RKO (cell line): ENCODE results near the gene KCNQ1.

Experiments used
- DNase-seq: peaks from one replicate; pipeline ENCODE4 v3.0.0-alpha.2; 2016; ENCODE audit warnings: low spot score

The KCNQ1 gene

DNA sequence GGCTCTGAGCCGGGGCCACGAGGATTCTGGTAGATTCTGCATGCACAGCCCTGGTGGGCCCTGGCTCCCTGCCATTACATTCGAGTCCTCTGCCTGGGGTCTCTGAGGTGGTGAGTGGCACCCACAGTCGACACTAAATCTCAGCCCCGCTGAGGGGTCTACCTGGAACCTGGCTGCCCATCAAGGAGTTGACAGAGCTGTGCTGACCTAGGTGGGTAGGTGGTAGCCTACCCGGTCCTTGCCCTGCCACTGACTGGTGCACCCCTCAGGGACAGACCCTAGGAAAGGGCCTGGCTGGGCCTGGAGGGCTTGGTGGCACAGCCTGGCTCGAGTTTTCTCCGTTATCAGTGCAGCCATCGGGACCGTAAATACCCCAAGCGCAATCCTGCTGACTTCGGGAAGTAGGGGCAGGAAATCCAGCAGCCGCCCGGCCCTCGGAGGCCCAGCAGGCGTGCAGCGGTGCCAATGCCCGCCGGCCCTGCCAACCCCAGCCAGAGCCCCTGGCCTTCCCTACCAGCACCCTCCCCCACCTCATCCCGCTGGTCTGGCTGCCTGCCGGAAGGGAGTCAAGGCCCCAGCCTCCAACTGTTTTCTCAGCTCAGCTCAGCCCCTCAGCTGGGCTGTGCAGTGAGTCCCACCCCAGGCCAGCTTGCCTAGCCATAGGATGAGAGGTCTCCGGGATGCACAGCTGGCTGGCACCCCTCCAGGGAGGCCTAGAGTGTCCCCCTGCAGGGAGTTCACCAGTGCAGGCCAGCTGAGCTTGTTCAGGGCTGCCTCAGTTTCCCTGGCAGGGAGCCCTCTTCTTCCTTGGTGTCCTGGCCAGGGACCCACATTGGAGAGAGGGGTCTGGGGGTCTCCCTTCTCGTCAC lies 335.4 kb downstream of the KCNQ1 start:
- no peak for DNase-seq

DNA sequence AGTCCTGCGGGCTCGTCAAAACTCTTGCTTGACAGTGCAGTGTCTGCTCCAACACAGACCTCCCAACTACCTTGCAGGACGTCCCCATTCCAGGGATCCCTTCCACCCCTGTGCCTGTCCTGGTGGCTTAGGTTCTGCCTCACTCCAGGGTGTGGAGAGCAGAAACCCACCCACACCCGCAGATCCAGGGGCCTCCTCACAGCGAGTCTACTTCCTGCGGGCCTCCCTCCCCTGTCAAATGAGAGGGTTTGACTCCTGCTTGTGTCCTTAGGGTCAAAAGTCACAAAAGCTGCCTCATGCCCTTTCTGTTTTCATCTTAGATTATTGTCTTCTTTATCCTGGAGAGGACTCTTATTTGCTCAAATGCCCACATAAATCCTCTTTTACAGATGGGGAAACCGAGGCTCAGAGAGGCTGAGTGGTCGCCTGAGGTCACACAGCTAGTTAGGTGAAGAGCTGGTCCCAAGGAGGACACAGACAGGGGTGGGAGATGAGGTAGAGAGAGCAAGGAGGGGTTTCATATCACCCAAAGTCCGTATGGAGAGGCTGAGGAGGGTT lies 336.1 kb downstream of the KCNQ1 start:
- no peak for DNase-seq

DNA sequence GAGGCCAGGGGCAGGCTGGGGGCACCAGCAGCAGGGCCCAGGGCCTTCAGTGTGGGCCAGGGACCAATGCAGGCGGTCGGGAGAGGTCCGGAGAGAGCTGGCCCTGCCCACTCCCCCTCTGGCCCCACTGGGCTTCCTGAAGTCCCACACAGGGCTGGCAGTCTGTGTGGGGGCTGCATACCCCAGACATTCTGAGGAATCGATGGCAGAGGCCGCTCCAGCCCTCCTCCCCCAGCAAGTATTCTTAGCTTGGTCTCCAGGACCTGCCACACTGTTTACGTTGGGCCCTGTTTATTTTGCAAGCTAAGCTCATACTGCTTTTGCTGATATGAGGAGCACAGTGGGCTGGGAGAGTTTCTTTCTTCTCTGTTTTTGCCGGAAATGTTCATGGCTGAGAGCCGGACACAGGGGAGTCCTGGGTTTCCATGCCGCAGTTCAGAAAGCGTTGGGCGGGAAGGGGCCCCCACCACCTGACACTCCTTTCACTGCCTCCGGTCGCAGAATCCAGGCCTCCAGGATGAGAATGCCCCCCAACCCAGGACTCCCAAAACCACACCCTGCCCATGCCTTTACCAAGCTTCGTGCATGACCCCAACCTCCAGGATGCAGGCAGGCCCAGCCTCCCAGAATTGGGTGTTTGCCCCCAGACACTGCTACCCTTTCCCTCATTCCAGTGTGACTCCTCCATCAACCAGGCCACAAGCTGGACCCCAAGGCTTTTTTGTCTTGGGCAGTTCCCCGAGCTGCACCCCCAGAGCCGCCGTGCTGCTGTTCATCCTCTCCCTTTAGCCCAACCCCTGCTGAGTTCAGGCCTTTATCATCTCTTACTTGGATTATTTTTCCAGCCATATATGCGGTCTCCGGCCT lies 336.8 kb downstream of the KCNQ1 start:
- no peak for DNase-seq

DNA sequence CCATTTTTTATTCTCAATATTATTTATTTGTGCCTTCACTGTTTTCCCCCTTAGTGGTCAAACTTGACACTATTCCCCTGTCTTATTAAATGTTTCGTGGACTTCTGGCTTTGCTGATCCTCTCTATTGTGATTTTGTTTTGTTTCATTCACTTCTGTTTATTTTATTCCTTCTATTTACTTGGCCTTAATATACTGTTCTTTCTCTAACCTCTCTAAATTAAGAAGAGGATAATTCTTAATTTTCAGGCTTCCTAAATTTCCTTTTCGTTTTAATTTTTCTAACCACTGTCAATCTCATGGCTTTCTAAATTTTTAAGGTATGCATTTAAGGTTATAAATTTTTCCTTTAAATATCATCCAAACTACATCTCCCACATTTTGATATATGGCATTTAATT lies 338.0 kb downstream of the KCNQ1 start:
- no peak for DNase-seq

DNA sequence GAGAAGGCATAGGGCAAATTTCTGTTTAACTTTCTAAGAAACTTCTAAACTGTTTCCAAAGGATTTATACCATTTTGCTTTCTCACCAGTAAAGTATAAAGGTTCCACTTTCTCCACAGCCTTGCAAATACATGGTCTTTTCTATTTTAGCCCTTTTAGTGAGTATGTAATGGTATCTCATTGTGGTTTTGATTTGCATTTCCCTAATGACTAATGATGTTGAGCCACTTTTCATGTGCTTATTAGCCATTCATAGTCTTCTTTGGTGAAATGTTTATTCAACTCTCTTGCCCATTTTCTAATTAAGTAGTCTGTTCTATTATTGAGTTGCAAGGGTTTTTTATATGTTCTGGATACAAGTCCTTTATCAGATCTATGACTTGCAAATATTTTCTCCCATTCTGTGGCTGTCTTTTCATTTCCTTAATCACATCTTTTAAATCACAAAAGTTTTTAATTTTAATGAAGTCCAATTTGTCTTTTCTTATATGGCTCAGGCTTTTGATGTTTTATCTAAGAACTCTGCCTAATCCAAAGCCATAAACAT lies 338.8 kb downstream of the KCNQ1 start:
- DNase-seq, result no peak

DNA sequence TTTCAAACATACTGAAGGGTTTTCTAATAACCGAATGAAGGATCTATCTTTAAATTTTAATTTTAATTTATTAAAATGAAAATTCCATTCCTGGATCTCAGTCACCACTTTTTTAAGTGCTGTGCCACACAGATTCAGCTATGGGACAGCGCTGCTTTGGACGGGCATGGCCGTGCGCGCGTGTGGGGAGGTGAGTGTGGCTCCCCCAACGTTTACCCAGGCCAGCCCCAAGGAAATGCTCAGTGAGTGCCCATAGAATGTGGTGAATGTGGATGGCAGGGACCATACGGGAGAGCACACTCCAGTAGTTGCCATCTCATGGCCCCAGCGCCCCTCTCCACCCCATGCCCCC lies 343.0 kb downstream of the KCNQ1 start:
- DNase-seq, result no peak

DNA sequence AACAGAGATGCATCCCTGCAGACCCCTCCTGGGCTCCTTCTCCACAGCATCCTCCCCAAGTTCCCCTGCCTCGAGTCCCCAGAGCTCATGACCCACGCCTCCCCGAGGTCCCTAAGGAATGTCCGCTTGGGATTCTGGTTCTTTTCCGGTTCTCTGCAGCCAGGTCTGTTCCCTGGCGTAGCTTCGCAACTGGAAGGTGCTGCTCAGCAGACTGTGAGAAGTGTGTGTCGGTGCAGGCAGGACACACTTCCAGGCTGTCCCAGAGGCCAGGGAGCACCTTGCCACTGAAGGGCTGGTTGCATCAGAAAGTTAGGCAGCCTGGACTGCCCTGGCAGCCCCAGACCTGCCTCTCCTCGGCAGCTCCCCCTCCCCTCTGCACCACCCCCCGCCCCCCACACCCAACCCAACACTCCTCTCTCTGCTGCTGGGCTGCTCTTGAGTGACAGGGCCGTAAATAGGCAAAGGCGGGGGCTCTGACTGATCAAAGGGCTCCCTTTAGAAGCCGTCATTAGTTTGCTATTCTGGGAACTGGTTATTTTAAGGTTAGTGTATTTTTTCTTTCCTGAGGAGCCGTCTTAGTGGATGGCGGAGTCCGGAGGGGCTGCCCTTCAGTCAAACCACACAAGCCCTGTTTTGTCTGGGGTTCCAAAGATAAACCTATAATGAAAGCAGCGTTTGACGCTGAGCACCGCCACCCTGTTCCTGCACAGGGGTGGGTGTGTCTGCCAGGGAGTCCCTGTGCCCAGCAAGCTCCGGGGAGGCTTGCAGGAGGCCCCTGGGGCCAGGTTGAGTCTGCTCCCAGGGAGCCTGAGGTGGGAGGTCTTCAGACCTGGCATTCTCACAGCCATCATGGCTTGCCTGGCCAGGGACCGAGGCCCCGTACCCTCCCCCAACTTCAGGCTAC lies 343.6 kb downstream of the KCNQ1 start:
- DNase-seq, result no peak

DNA sequence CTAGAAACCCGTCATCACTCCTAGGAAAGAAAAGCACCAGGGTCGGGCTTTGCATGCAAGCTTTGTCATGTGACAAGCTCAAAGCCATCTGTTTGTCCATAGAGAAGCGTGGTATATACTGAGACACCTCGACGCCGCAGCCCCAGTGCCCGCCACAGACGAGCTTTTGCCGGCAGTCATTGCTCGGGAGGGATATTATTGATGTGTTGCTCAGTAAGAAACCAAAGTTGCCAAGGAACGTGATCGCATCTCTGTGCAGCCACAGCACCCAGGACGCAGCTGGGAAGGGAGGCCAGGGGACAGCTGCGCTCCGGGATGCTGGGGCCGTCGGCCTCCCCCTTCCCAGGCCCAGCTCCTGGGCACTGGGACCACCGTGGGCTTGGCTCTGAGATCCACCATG lies 344.5 kb downstream of the KCNQ1 start:
- no peak for DNase-seq

DNA sequence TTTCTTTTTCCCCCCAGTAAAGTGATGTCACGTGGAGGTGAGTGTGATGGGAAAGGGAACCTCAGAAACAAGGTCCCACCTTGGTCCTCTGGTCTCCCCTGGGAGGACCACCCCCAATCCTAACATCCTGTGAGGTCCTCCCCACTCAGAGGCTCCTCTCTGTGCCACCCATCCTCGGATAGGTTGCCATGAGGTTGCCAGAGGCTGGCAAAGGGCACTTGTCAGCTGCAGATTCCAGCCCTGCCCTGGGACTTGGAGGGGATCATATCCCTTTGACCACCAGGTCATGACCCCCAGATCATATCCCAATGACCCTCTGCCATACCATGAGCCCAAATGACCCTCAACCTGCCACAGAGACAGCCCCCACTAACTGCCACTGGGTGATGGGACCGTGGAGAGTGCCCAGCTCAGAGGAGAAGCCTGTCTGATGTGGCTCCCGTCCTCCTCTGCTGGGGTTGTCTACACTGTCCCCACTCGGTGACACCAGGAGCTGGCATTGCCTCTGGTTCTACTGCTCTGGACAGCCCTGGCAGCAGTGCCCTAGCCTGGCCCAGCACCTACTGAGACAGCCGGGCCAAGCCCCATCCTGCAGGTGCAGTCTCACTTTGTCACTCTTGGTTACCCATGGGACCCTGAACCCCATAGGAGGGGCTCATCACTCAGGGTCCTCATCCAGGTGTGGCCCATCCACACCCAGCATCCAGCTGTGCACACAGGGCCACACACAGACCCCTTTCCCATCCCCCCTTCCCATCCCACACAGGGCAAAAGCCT lies 345.2 kb downstream of the KCNQ1 start:
- DNase-seq, result no peak

DNA sequence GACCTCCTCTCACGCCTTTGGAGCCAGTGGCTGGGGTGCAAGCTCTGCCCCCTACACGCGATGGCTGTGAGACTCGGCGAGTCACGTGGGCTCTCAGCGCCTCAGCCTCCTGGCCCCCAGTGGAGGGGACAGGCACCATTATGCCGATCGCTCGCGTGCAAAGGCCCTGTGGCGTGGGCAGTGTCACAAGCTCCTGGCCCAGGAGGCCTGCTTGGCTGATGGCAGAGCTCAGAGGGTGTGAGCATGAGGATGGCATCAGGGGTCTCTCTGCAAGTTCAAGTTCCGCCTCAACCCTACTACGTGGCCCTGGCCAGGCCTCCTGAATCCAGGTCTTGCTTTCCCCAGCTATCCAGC lies 345.7 kb downstream of the KCNQ1 start:
- DNase-seq, result no peak

DNA sequence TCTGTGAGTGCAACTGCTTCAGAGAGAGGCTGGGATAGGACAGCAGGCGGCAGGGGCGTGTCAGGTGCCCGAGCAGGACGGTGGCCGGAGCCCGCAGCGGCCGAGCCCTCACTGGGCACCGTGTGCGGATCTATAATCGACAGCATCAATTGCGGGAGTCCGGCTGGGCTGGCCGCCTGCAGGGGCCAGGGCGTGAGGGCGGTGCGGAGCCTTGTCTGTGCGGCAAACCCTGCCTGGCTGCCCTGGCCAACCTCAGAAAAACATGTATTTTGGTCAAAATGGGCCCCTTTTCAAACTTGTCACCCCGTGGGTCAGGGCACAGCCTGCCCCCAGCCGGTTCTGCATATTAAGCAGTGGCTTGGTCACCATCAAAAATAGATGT lies 346.3 kb downstream of the KCNQ1 start:
- DNase-seq, result no peak

DNA sequence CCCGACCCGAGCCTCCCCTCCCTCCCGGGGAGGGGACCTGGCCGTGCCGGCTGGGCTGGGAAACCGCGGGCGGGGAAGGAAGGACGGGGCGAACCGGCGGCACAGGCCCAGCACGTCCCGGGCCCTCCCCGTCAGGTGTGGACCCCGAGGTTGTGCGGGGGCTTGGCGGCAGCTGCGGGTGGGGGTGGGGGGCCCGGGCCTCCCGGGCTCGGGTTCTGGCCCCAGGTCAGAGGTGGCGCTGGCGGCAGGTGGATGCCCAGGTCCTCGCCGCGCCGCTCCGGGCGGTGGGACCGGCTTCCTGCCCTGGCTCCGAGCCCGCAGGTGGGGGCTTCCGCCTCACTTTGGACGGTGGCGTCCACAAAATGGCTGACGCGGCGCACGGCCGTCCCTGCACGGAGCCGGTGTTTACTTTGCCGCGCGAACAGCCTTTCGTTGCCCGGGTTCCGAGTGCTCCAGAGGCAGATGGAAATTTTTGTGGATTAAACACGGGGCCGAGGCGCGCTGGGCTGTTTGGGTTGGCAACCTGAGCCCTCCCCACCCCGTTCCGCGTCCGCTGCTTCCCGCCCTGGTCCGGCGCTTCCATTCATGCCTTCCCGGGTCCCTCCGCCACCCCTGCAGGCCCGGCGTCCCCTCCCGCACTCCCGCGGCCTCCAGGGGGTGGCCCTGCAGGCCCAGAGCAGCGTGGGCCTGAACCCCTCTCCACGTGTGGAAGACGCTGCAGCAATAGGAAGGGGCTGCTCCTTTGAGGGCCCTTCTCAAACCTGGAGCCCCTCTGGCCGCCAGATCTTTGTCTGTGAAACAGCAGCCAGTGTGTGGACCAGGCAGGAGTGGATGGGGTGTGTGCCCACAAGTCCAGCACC lies 346.9 kb downstream of the KCNQ1 start:
- no peak for DNase-seq

DNA sequence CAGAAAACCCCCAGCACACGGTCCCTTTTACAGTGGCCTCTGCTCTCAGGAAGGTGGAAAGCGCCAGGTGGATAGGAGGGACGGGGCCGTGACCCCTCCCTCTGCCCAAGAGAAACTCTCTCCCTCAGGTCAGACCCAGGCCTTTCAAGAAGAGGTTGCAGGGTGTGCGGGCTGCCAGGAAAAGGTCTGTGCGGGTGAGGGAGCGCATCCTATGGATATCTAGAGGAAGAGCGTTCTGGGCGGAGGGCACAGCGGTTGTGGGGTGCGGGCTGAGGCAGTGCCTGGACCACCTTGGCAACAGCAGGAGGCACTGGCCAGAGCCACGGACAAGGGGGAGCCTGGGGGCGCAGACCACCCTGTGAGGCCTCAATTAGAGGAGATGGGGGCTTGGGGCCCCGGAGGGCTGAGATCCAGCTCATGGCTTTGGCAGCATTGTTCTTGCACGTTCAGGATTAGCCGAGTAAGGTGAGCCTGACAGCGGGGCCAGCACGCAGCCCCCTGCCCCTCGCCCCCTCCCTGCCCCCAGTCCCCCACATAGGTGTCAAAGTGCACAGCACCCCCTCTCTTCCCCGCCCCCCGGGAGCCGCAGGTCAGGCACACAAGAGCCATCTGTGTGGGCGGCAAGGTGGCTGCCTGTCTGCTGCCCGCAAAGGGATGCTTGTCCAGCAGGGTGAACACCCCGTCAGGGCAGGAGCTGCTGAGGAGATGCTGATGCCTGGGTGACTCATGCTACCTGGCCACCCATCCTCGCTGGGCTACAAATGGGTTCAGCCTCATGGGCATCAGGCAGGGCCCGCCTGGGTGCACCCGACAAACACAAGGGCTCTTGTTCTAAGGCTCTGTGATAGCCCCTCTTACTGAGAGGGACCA lies 347.8 kb downstream of the KCNQ1 start:
- DNase-seq, result no peak

DNA sequence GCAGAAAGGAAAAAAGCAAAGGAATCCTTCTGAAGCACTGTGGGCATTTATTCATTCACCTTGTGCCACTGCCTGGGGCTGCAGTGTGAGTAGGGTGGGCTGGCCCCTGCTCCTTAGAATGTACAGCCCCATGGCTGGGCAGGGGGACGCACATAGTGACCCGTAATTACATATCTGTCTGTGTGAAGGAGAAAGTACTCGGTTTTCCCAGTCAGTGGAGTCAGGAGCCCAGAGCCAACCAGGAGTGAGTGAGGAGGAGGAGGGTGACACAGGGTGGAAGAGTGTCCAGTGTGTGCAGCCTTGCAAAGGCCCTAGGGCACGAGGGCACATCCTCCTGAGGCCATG lies 348.9 kb downstream of the KCNQ1 start:
- DNase-seq, result no peak

DNA sequence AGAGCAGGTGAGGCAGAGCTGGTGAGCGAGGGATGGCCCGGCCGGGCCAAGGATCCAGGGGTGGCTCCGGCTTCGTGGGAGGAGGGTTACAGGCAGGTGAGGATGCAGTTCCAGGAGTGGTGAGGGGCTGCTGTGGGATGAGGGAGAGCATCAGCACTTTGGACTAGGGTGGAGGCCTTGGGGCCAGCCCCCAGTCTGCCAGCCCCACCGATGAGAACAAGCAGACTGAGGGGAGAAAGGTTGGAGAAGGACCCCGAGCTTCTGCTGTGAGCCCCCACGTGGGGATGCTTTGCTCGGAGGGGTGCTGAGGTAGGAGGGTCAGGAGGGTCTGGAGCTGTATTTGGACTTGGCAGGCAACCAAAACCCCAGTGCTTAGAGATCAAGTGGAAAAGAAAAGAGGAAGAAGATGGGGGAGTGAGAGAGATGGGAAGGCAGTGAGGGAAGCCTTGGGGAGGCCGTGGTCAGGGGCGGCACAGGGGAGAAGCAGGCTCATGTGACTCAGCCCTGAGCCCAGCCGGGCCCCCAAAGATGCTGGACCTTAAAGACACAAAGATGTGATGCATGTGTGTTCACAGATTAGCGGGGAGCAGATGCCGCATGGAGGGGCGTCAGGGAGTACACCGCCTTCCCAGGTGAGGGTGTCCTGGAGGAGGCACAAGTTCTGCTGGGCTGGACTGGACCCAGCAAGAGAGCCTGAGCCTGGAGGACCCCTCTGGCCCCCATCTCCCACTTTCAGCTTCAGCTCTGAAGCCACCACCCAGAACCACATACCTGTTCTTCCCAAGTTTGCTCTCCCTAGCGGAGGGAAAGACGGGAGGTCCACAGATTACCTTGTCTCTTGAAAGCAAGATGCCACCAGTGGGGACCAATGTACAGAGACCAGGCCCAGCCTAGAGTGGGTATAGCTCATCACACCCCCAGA lies 349.5 kb downstream of the KCNQ1 start:
- DNase-seq, result no peak

DNA sequence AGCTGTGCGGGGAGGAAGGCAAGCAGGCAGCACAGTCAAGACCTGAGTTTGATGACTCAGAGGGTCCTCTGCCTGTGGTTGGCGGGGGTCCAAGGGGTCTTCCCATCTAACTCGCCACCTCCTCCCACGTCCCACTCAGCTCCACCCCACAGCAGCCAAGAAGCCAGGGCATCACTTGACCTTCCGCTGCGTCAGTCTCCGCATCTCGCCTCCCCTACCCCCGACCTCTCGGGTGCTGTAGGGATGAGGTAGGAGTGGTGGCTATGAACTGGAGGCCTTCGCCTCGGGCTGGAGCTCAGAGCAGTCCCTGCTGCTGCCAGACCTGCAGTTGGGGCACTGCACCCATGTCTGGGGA lies 350.1 kb downstream of the KCNQ1 start:
- DNase-seq, result no peak

DNA sequence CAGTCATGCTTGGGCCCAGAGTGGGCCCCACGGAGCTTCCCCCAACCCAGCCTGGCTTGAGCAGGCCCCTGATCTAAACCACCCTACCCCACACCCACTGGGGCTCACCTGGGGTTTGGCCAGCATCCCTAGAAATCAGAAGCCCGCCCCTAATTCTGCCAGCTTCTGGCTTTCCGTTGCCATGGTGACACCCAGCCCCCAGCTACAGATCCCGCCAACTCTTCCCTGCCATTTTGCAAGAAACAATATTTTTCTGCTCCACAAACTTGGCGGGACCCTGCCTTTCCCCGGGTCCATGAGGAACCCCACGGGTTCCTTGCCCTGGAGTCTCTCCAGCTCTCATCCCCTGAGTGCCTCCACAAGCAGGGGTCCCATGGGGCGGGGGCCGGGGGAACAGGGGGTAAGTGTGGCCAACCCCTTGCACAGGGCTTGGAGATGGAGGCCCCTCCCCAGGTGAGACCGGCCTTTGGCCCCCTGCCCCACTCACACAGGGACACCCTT lies 350.7 kb downstream of the KCNQ1 start:
- DNase-seq, result no peak

DNA sequence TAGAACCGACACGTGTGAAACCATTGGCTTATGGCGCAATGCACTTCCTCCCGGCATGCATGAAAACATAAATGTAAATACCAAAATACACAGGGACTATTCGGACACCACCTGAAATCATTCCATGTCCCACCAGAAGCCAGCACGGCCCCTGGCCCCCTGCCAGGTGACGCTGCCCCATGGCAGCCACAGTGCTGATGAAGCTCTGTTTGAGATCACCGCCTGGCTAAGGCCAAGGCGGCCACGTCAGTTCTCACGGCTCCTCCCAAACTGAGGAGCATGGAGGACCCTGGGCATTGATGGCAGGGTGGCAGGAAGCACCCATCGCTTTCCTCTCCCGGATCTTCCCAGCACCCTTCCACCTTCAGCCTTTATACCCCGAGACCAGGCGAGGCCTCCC lies 351.3 kb downstream of the KCNQ1 start:
- DNase-seq, result no peak
